KOPT-K1 (cell line): ENCODE measurements around the gene RAB4B.
"Not testable (repeated sequence)": the region's sequence is repeated elsewhere in the genome, so short reads cannot be mapped to it uniquely, and the experiment has no call there.

Source experiments
- H3K27ac ChIP-seq: fragments of 200-600 bp; sonication (generic); 2 replicates; pipeline ENCODE4 v1.5.1; 2016; ENCODE audit warnings: antibody characterized with exemption, mild to moderate bottlenecking, low read depth, low read length; ENCODE audit not compliant: poor library complexity, severe bottlenecking
- H3K36me3 ChIP-seq: fragments of 200-600 bp; sonication (generic); 2 replicates; pipeline ENCODE4 v1.5.1; 2017; ENCODE audit warnings: antibody characterized with exemption, mild to moderate bottlenecking, low read length, moderate library complexity; ENCODE audit not compliant: insufficient read depth
- H3K9me3 ChIP-seq: fragments of 200-600 bp; sonication (generic); 2 replicates; pipeline ENCODE4 v1.5.1; 2017; ENCODE audit warnings: antibody characterized with exemption, low read length, mild to moderate bottlenecking; ENCODE audit not compliant: insufficient read depth, poor library complexity, severe bottlenecking

Gene RAB4B

DNA sequence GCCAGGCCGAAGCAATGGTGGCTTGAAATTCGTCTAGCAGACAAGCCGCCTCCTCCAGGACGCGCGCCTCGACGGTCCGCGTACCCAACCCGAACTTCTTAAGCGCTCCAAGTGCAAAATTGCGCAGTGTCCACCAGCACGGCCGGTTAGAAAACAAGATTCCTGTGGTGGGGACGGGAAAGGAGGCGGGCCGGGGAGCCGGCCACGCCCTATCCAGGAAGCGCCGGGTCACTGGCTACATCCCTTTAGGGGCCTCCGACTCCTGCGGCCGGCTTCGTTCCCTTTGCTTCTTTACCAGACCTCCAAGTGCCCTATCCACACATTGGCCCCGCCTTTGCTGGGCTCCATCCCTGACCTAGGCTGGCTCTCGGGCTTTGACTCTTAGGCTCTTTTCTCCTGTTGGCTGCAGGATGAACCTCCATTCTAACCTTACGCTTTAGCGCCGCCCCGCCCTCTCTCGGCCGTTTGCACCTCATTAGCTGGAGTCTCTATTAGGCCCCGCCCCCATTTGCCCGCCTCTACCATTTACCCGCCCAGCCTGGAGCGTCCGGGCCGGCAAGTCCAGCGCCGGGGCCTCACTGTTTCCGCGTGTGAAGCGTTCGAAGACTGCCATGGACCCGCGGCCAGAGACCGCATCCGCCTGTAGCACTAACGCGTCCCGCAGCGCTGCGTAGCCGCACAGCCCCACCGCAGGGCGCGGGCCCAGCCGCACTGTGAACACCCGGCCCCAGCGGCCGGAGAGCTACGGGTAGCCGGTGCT is 32.8 kb downstream of the RAB4B start:
- not testable (repeated sequence) for H3K9me3 ChIP-seq, H3K27ac ChIP-seq
- peaks cover 46% of the 10 kb centered on the region for H3K36me3 ChIP-seq

GRCh38 chr19:40811478-40812341 is 33.7 kb downstream of the RAB4B start:
- no peak overlapping the region for H3K27ac ChIP-seq
- peaks cover 37% of the 10 kb centered on the region for H3K36me3 ChIP-seq
- H3K9me3 ChIP-seq, result no peaks in the 10 kb centered on the region

GRCh38 chr19:40812571-40812970 is 34.5 kb downstream of the RAB4B start:
- not testable (repeated sequence) for H3K27ac ChIP-seq

GRCh38 chr19:40813182-40813581 is 35.1 kb downstream of the RAB4B start:
- H3K9me3 ChIP-seq, result no peaks in the 10 kb centered on the region
- no peak overlapping the region for H3K27ac ChIP-seq
- peaks cover 22% of the 10 kb centered on the region for H3K36me3 ChIP-seq

More at GRCh38 chr19:40812571-40812970, 34.5 kb downstream of the RAB4B start:
- H3K36me3 ChIP-seq, result peaks cover 29% of the 10 kb centered on the region
- H3K9me3 ChIP-seq, result not testable (repeated sequence)

DNA sequence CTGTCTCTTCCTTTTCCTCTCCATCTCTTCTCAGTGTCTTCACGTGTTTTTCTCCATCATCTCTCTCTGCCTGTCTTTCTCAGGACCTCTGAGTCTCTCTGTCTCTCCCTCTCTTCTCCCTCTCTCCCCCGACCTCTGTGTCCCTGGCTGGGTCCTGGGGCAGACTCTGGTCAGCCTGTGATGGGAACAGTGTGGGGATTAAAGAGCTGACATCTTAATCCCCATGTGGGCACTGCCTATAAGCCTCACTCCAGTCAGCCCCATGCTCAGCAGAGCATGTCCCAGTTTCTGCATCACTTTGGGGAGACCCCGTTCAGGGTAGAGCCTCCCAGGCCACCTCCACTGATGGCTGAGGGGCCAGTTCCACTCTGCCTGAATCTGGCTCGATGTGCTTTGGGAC is 37.2 kb downstream of the RAB4B start:
- Histone ChIP-seq H3K36me3 (peaks cover 2% of the 10 kb centered on the region; the same call in 1 of the 2 replicates), H3K9me3 (no peaks in the 10 kb centered on the region), H3K27ac (no peak overlapping the region)

DNA sequence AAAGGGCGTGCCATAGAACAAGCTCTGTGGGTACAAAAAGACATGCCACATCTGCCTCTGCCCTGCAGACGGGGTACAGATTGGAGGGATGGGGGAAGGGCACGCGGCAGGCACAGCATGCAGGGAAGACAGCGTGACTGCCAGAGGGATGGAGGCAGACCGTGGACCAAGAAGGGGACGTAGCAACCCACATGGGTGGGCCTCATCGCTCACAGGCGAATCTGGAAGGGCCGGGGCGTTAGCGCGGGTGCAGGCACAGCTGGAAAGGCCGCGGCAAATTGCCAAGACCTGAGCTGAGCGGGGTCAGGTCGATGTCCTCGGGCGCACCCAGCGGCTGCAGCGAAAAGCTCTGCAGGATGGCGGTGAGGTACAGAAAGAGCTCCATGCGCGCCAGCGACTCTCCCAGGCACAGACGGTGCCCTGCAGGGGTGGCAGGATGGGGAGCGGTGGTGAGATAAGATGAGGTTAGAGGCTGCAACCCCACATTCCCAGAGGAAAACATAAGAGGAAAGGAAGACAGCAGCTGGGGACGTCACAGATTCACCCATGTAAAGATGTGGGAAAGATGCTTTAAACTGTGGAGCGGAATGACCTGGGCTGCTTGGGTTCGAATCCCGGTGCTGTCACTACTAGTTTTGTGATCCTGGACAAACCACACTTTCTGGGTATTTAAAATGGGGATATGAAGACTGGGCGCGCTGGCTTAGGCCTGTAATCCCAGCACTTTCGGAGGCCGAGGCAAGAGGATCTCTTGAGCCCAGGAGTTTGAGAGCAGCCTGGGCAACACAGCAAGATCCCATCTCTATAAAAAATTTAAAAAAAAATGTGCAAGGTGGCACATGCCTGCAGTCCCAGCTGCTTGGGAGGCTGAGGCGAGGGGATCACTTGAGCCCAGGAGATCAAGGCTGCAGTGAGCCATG is 40.7 kb downstream of the RAB4B start:
- not testable (repeated sequence) for H3K27ac ChIP-seq, H3K36me3 ChIP-seq, H3K9me3 ChIP-seq

DNA sequence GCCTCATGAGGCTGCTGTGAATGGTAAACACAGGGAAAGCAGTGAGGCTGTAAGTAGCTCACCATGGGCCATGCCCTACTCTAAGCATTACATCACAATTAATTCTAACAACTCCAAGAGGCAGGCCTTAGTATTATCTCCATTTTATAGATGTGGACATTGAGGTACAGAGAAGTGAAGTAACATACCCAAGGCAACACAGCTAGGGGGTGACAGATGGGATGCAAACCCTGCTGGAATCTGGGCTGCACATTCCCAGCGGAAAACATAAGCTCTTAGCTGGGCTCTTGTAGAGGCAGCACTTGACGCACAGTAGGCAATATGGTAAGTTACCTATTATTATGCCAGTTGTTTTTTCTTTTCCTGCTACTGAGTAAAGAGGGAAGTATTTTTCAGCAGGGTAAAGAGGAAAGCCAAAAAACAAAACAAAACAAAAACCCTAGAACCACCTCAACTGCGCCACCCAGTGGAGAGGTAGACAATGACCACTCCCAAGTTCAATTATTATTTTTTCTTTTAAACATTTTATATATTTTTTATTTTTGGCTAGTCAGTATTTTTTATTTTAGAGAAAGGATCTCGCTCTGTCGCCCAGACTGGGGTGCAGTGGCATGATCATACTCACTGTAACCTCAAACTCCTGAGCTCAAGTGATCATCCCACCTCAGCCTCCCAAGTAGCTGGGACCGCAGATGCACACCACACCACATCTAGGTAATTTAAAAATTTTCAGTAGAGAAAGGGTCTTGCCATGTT is 41.6 kb downstream of the RAB4B start:
- H3K27ac ChIP-seq, H3K36me3 ChIP-seq, H3K9me3 ChIP-seq: not testable (repeated sequence)

DNA sequence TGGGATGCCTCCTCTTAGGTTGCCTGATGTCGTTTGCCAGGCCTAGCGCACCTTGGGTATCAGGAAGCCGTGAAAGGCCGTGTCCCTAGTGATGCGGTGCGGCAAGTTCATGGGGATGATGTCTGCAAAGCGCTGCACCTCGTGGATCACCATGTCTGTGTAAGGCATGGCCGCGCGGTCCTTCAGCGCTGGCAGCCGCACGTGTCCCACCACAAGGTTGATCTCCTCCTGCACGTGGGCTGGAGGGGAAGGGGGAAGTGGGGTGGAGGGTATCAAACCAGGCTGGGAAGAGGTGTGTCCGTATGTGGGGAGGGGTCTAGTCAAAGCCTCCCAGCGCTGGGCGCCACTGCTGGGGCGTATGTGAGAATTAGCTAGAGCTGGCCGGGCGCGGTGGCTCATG is 44.1 kb downstream of the RAB4B start:
- no peaks in the 10 kb centered on the region; the same call in 1 of the 2 replicates for H3K36me3 ChIP-seq
- H3K27ac ChIP-seq, result no peak overlapping the region
- H3K9me3 ChIP-seq, result no peaks in the 10 kb centered on the region

DNA sequence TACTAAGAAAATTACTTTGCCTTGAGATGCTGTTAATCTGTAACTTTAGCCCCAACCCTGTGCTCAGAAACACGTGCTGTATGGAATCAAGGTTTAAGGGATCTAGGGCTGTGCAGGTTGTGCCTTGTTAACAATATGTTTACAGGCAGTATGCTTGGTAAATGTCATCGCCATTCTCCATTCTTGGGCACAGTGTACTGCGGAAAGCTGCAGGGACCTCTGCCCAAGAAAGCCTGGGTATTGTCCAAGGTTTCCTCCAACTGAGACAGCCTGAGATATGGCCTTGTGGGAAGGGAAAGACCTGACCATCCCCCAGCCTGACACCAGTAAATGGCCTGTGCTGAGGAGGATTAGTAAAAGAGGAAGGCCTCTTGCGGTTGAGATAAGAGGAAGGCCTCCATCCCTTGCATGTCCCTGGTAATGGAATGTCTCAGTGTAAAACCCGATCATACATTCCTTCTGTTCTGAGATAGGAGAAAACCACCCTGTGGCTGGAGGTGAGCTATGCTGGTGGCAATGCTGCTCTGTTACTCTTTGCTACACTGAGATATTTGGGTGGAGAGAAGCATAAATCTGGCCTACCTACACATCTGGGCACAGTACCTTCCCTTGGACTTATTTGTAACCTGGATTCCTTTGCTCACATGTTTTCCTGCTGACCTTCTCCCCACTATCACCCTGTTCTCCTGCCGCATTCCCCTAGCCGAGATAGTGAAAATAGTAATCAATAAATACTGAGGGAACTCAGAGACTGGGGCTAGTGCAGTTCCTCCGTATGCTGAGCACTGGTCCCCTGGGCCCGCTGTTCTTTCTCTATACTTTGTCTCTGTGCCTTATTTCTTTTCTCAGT is 44.9 kb downstream of the RAB4B start:
- H3K9me3 ChIP-seq, H3K27ac ChIP-seq, H3K36me3 ChIP-seq: not testable (repeated sequence)

DNA sequence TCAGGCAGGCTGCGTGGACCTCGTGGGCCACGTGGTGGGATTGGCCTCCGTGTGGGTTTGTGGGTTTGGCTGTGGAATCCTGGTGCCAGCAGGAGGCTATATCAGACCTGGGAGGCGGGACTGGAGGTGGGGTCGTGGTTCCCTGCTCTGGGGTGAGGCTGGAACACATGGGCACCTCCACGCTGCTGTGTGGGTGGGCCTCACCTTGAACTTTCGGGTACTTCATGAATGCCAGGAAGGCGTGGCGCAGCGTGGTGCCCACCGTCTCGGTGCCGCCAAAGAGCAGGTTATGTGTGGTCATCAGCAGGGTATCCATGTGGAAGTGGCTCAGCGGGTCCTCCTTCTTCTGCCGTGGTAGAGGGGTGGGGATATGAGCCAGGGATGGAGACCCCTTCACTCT is 46.9 kb downstream of the RAB4B start:
- H3K9me3 ChIP-seq, H3K27ac ChIP-seq, H3K36me3 ChIP-seq: not testable (repeated sequence)

DNA sequence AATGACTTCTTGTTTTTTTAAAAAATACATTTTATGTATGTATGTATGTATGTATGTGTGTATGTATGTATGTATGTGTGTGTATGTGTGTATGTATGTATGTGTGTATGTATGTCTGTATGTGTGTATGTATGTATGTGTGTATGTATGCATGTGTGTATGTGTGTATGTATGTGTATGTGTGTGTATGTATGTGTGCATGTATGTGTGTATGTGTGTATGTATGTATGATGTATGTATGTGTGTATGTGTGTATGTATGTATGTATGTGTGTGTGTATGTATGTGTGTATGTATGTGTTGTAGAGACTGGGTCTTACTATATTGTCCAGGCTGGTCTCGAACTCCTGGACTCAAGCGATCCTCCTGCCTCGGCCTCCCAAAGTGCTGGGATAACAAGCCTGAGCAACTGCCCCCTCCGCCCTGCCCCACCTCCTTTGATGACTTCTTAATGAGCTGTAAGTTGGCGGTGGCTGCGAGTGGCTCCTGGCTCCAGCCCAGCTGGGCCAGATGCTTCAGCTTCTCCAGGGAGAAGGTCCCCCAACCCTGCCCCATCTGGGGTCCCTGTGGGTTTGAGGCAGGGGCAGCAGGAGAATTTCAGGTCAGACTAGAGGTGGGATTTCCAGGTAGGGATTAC is 47.5 kb downstream of the RAB4B start:
- not testable (repeated sequence) for H3K36me3 ChIP-seq, H3K27ac ChIP-seq, H3K9me3 ChIP-seq

- not testable (repeated sequence) for H3K27ac ChIP-seq, H3K9me3 ChIP-seq, H3K36me3 ChIP-seq
These were observed 48.3 kb downstream of the RAB4B start for GRCh38 chr19:40826312-40826698.

DNA sequence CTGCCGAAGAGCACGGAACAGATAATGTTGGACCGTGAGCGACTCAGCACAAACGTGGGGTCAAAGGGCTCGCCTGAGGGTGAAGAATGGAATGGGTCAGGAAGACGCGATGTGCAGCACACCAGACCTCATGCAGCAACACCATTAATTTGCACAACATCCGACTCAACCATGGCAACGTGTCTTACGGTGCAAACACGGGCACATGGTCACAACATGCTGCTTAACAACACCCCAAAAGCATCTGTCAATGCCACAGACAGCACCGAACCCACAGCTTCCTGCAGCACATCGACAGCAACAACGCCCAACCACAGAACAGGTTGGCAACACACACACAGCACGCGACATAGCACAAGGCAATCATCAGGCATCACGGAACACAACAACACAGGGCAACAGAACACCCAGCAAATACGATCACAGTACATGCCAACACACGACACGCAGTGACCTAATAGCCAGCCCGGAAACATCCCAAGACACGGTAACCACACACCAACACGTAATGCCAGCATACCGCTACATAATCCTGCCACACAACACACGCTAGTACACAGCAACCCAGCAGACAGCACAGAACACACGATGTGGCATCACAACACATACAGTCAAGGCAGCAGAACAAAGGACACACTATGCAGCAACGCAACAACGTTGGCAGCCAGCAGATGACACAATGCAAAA is 48.8 kb downstream of the RAB4B start:
- H3K27ac ChIP-seq, H3K9me3 ChIP-seq, H3K36me3 ChIP-seq: not testable (repeated sequence)
